ENCODE data around the gene AKR1C3. TPM values are rescaled to one million over a fixed set of nuclear protein-coding genes. Genes with fewer than 3 reads are reported as not detected.
"Not testable (repeated sequence)": the region's sequence is repeated elsewhere in the genome, so short reads cannot be mapped to it uniquely, and the experiment has no call there.

AKR1C3 gene
- total RNA-seq, 1 donor from 2014 or later, result 40.5 TPM

DNA sequence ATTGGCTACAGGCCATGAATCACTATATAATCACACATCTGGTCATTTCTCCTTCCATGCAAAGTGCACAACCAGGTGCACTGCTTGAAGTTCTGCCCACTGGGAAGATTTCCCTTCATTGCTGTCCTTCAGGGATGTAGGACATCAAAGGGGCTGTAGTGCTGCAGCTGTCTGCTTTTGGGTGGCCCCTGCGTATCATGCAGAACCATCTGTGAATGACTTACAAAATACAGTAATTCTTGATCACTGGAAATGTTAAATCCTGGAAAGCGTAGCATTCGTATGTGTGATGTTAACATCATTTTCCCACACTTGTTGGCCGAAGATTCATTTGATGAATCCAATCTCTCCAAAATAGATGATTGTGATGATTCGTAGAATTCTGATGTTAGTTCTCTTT is 22.4 kb downstream of the AKR1C3 start:
- ATAC-seq (no peak), DNase-seq (ENCODE audit: missing footprints) (no peak)
- intact Hi-C loops (cut with DNase I), result no loop called here

GRCh38 chr10:5117026-5117425 is 22.8 kb downstream of the AKR1C3 start:
- intact Hi-C loops (cut with DNase I), result no loop called here
- ATAC-seq, result no peak
- DNase-seq (ENCODE audit: missing footprints), result no peak

- intact Hi-C loops (cut with DNase I); DNase-seq (ENCODE audit: missing footprints); ATAC-seq: not testable (repeated sequence)
Measured at GRCh38 chr10:5119997-5120396, 25.8 kb downstream of the AKR1C3 start.

- DNase-seq (ENCODE audit: missing footprints) (no peak), ATAC-seq (no peak)
- intact Hi-C loops (cut with DNase I), result no loop called here
Measured at GRCh38 chr10:5123886-5124285, 29.7 kb downstream of the AKR1C3 start.

- intact Hi-C loops (cut with DNase I), result no loop called here
- ATAC-seq (no peak), DNase-seq (ENCODE audit: missing footprints) (no peak)
Measured at GRCh38 chr10:5125315-5126044, 31.3 kb downstream of the AKR1C3 start.

DNA sequence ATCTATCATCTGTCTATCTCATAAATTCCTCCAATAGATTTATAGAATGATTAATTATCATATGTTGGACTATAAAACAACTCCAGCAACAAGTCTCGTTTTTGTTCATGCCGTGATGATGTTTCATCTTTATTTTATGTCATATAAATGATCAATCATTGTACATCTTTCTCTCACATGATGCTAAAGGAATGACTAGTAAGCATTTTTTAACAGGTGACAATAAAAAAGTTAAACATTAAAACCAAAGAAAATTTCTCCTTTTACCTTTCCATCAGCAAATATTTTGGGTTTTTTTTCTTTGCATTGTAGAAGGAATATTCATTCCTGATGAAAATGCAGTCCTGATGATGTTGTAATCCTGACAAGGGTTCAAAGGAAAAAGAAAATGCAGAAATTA is 41.4 kb downstream of the AKR1C3 start:
- ATAC-seq (no peak), DNase-seq (ENCODE audit: missing footprints) (no peak)
- intact Hi-C loops (cut with DNase I), result no loop called here

DNA sequence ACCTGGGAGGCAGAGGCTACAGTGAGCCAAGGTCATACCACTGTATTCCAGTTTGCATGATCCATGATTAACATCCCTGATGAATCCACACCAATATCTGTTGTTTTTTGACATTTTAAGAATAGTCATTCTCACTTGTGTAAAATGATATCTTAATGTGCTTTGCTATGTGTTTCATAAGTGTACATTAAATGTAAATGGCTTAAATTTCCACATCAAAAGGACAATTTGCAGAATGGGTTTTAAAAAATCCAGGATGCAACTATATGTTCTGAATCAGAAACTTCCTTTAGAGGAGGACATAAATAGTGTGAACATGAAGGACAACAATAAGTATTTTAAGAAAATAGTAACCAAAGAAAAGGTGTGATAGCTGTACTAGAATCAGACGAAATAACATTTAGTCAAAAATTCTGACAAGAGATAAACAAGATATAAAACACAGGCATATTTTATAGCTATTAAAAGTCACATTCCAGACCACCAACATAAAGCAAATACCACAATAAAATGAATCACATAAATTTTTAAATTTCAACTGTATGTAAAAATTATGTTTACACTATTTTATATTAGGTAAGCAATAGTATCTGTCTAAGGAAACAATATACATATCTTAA is 42.4 kb downstream of the AKR1C3 start:
- ATAC-seq, result no peak
- DNase-seq (ENCODE audit: missing footprints), result no peak
- intact Hi-C loops (cut with DNase I), result no loop called here

DNA sequence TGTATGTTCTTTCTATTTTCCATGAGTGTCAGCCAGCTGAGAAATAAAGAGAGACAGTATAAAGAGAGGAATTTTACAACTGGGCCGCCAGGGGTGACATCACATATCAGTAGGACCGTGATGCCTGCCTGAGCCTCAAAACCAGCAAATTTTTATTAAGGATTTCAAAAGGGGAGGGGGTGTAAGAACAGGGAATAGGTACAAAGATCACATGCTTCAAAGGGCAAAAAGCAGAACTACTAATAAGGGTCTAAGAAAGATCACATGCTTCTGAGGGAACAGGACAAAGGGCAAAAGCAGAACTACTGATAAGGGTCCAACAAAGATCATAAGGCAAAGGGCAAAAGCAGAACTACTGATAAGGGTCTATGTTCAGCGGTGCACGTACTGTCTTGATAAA is 43.5 kb downstream of the AKR1C3 start:
- DNase-seq (ENCODE audit: missing footprints); intact Hi-C loops (cut with DNase I); ATAC-seq: not testable (repeated sequence)

- ATAC-seq, result no peak
- intact Hi-C loops (cut with DNase I), result no loop called here
- no peak for DNase-seq (ENCODE audit: missing footprints)
Measured at GRCh38 chr10:5142199-5142598, 48.0 kb downstream of the AKR1C3 start.

DNA sequence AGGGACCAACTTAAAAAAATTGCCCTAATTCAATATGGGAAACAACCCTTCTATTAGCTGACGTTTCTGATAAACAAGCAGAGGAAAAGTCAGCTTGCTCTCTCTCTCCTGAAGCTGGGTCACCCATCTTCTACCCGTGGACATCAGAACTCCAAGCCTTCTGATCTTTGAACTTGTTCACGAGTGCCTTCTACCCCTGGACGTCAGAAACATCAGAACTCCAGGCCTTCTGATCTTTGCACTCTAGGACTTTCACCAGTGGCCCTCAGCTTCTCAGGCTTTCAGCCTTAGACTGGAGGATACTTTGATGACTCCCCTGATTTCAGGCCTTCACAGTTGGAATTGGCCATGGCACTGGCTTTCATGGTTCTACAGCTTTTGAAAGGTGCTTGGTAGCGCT is 48.9 kb downstream of the AKR1C3 start:
- no peak for DNase-seq (ENCODE audit: missing footprints)
- no peak for ATAC-seq
- intact Hi-C loops (cut with DNase I), result no loop called here

DNA sequence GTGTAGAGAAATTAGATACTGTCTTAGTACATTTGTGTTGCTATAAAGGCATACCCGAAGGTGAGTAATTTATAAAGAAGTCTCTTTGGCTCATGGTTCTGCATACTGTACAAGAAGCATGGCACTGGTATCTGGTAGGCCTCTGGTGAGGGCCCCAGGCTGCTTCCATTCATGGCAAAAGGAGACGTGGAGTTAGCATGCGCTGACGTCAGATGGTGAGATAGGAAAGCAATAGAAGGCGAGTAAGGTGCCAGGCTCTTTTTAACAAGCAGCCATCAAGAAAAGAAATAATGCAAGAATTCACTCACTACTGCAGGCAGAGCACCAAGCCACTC is 52.7 kb downstream of the AKR1C3 start:
- intact Hi-C loops (cut with DNase I), result no loop called here
- ATAC-seq (no peak), DNase-seq (ENCODE audit: missing footprints) (no peak)

GRCh38 chr10:5147255-5147980 is 53.2 kb downstream of the AKR1C3 start:
- intact Hi-C loops (cut with DNase I), result no loop called here
- ATAC-seq (no peak), DNase-seq (ENCODE audit: missing footprints) (no peak)

GRCh38 chr10:5147981-5148677 is 53.9 kb downstream of the AKR1C3 start:
- ATAC-seq (no peak), DNase-seq (ENCODE audit: missing footprints) (no peak)
- intact Hi-C loops (cut with DNase I), result no loop called here

DNA sequence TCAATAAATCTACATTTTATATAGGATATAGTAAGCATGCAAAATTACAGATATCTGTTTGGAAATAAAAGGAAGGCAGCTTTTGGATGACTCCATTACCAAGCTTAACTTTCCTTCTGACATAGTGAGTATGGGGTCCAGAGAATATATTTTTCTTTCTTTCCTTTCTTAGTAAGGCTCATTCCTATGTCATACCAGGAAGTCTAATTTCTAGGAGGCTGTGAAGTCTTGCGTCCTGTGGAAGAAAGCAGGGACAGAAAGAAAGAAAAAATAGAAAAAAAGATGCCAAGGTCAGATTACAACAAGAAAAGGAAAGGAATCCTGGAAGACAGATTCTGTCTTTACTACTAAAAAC is 54.4 kb downstream of the AKR1C3 start:
- ATAC-seq (no peak), DNase-seq (ENCODE audit: missing footprints) (no peak)
- intact Hi-C loops (cut with DNase I), result no loop called here

- intact Hi-C loops (cut with DNase I), result no loop called here
- DNase-seq (ENCODE audit: missing footprints), result no peak
- no peak for ATAC-seq
Measured at GRCh38 chr10:5151076-5151475, 56.9 kb downstream of the AKR1C3 start.

- intact Hi-C loops (cut with DNase I), result no loop called here
- DNase-seq (ENCODE audit: missing footprints) (no peak), ATAC-seq (no peak)
Measured at GRCh38 chr10:5155951-5156350, 61.7 kb downstream of the AKR1C3 start.

Data from Right ventricle myocardium inferior (tissue), 1 donor.